Activated naive CD4-positive, alpha-beta T cell treated with anti-CD3 and anti-CD28 coated beads, Interleukin-2, amount 50 U/mL, for 24 hours (primary cell): ENCODE data around the gene HDAC7.

Source experiments
- H3K27ac Mint-ChIP-seq: one replicate; pipeline ENCODE4 v1.8.0; 2021; ENCODE audit warnings: mild to moderate bottlenecking, mixed read lengths
- H3K27me3 Mint-ChIP-seq: one replicate; pipeline ENCODE4 v1.8.0; 2021; ENCODE audit warnings: mixed read lengths
- H3K36me3 Mint-ChIP-seq: one replicate; pipeline ENCODE4 v1.8.0; 2021; ENCODE audit warnings: mixed read lengths
- H3K4me1 Mint-ChIP-seq: one replicate; pipeline ENCODE4 v1.8.0; 2021; ENCODE audit warnings: mixed read lengths
- H3K4me3 Mint-ChIP-seq: one replicate; pipeline ENCODE4 v1.8.0; 2021; ENCODE audit warnings: mild to moderate bottlenecking, mixed read lengths
- H3K9me3 Mint-ChIP-seq: one replicate; pipeline ENCODE4 v1.8.0; 2021; ENCODE audit warnings: mixed read lengths

Gene HDAC7

GRCh38 chr12:47800582-47800981 lies 19.1 kb downstream of the HDAC7 start:
- H3K9me3 Mint-ChIP-seq: no peaks in the 10 kb centered on the region
- no peak overlapping the region for H3K4me3 Mint-ChIP-seq
- H3K27ac Mint-ChIP-seq: no peak overlapping the region
- peaks cover 71% of the 10 kb centered on the region for H3K4me1 Mint-ChIP-seq
- H3K27me3 Mint-ChIP-seq: no peaks in the 10 kb centered on the region
- H3K36me3 Mint-ChIP-seq: peaks cover 2% of the 10 kb centered on the region

GRCh38 chr12:47799357-47799955 lies 20.2 kb downstream of the HDAC7 start:
- no peak overlapping the region for H3K4me3 Mint-ChIP-seq
- no peaks in the 10 kb centered on the region for H3K27me3 Mint-ChIP-seq
- H3K27ac Mint-ChIP-seq: peak overlapping the region; percentile 12
- no peaks in the 10 kb centered on the region for H3K9me3 Mint-ChIP-seq
- H3K4me1 Mint-ChIP-seq: peaks cover 60% of the 10 kb centered on the region
- H3K36me3 Mint-ChIP-seq: peaks cover 2% of the 10 kb centered on the region

GRCh38 chr12:47798382-47798948 lies 21.2 kb downstream of the HDAC7 start:
- Mint-ChIP-seq H3K27ac (no peak overlapping the region), H3K36me3 (peaks cover 3% of the 10 kb centered on the region), H3K27me3 (no peaks in the 10 kb centered on the region), H3K4me1 (peaks cover 50% of the 10 kb centered on the region), H3K9me3 (no peaks in the 10 kb centered on the region), H3K4me3 (no peak overlapping the region)

- H3K36me3 Mint-ChIP-seq: peaks cover 3% of the 10 kb centered on the region
- H3K4me3 Mint-ChIP-seq: no peak overlapping the region
- peaks cover 39% of the 10 kb centered on the region for H3K4me1 Mint-ChIP-seq
- H3K9me3 Mint-ChIP-seq: no peaks in the 10 kb centered on the region
- H3K27ac Mint-ChIP-seq: peak overlapping the region; percentile 91
- no peaks in the 10 kb centered on the region for H3K27me3 Mint-ChIP-seq
These were observed 22.3 kb downstream of the HDAC7 start for GRCh38 chr12:47797441-47797840.

- Mint-ChIP-seq H3K27me3 (no peaks in the 10 kb centered on the region), H3K36me3 (peaks cover 4% of the 10 kb centered on the region), H3K4me1 (peaks cover 24% of the 10 kb centered on the region), H3K4me3 (no peak overlapping the region), H3K27ac (no peak overlapping the region), H3K9me3 (no peaks in the 10 kb centered on the region)
These were observed 23.8 kb downstream of the HDAC7 start for GRCh38 chr12:47795814-47796411.

- H3K9me3 Mint-ChIP-seq: no peaks in the 10 kb centered on the region
- H3K36me3 Mint-ChIP-seq: peaks cover 5% of the 10 kb centered on the region
- H3K27ac Mint-ChIP-seq: no peak overlapping the region
- no peak overlapping the region for H3K4me3 Mint-ChIP-seq
- no peaks in the 10 kb centered on the region for H3K27me3 Mint-ChIP-seq
- H3K4me1 Mint-ChIP-seq: peaks cover 19% of the 10 kb centered on the region
These were observed 24.4 kb downstream of the HDAC7 start for GRCh38 chr12:47795121-47795813.

- Mint-ChIP-seq H3K27me3 (no peaks in the 10 kb centered on the region), H3K27ac (no peak overlapping the region), H3K4me3 (no peak overlapping the region), H3K4me1 (peaks cover 14% of the 10 kb centered on the region), H3K36me3 (peaks cover 5% of the 10 kb centered on the region), H3K9me3 (no peaks in the 10 kb centered on the region)
These were observed 25.0 kb downstream of the HDAC7 start for GRCh38 chr12:47794679-47795078.

- Mint-ChIP-seq H3K4me3 (no peak overlapping the region), H3K9me3 (no peaks in the 10 kb centered on the region), H3K4me1 (peaks cover 6% of the 10 kb centered on the region), H3K36me3 (peaks cover 9% of the 10 kb centered on the region), H3K27ac (peak overlapping the region; percentile 55), H3K27me3 (no peaks in the 10 kb centered on the region)
These were observed 26.6 kb downstream of the HDAC7 start for GRCh38 chr12:47793015-47793681.

GRCh38 chr12:47791874-47792273 lies 27.8 kb downstream of the HDAC7 start:
- no peak overlapping the region for H3K4me3 Mint-ChIP-seq
- no peaks in the 10 kb centered on the region for H3K4me1 Mint-ChIP-seq
- no peaks in the 10 kb centered on the region for H3K27me3 Mint-ChIP-seq
- no peaks in the 10 kb centered on the region for H3K9me3 Mint-ChIP-seq
- H3K36me3 Mint-ChIP-seq: peaks cover 12% of the 10 kb centered on the region
- H3K27ac Mint-ChIP-seq: peak overlapping the region; percentile 68

GRCh38 chr12:47791351-47791746 lies 28.4 kb downstream of the HDAC7 start:
- H3K9me3 Mint-ChIP-seq: no peaks in the 10 kb centered on the region
- peaks cover 2% of the 10 kb centered on the region for H3K4me1 Mint-ChIP-seq
- H3K27ac Mint-ChIP-seq: no peak overlapping the region
- H3K36me3 Mint-ChIP-seq: peaks cover 12% of the 10 kb centered on the region
- H3K27me3 Mint-ChIP-seq: no peaks in the 10 kb centered on the region
- no peak overlapping the region for H3K4me3 Mint-ChIP-seq

- H3K4me1 Mint-ChIP-seq: peaks cover 8% of the 10 kb centered on the region
- H3K27me3 Mint-ChIP-seq: no peaks in the 10 kb centered on the region
- H3K9me3 Mint-ChIP-seq: no peaks in the 10 kb centered on the region
- H3K36me3 Mint-ChIP-seq: peaks cover 12% of the 10 kb centered on the region
- no peak overlapping the region for H3K27ac Mint-ChIP-seq
- H3K4me3 Mint-ChIP-seq: no peak overlapping the region
These were observed 28.9 kb downstream of the HDAC7 start for GRCh38 chr12:47790676-47791350.

- no peaks in the 10 kb centered on the region for H3K27me3 Mint-ChIP-seq
- peaks cover 10% of the 10 kb centered on the region for H3K4me1 Mint-ChIP-seq
- H3K36me3 Mint-ChIP-seq: peaks cover 12% of the 10 kb centered on the region
- H3K27ac Mint-ChIP-seq: peak overlapping the region; percentile 62
- H3K4me3 Mint-ChIP-seq: no peak overlapping the region
- H3K9me3 Mint-ChIP-seq: no peaks in the 10 kb centered on the region
These were observed 29.8 kb downstream of the HDAC7 start for GRCh38 chr12:47789712-47790489.

GRCh38 chr12:47789141-47789540 lies 30.6 kb downstream of the HDAC7 start:
- peaks cover 12% of the 10 kb centered on the region for H3K36me3 Mint-ChIP-seq
- H3K9me3 Mint-ChIP-seq: no peaks in the 10 kb centered on the region
- no peak overlapping the region for H3K4me3 Mint-ChIP-seq
- H3K27ac Mint-ChIP-seq: no peak overlapping the region
- peaks cover 10% of the 10 kb centered on the region for H3K4me1 Mint-ChIP-seq
- no peaks in the 10 kb centered on the region for H3K27me3 Mint-ChIP-seq

GRCh38 chr12:47787596-47788319 lies 31.9 kb downstream of the HDAC7 start:
- Mint-ChIP-seq H3K27me3 (no peaks in the 10 kb centered on the region), H3K4me1 (peaks cover 12% of the 10 kb centered on the region), H3K9me3 (no peaks in the 10 kb centered on the region), H3K4me3 (no peak overlapping the region), H3K27ac (peak overlapping the region; percentile 89), H3K36me3 (peaks cover 10% of the 10 kb centered on the region)
